Lung (tissue), 12 donors: ENCODE measurements around the gene FYCO1. TPM values are rescaled to one million over a fixed set of nuclear protein-coding genes. Genes with fewer than 3 reads are reported as not detected.

Experiments used
- ATAC-seq: fragments of 200-7000 bp; cut with Tn5 transposase; one replicate; pipeline ENCODE4 v1.9.1; 2020; ENCODE audit warnings: moderate number of reproducible peaks; ENCODE audit not compliant: insufficient read depth, low FRiP score
- DNase-seq, 3 donors: peaks; one replicate each; pipeline ENCODE4 v3.0.0-alpha.2; 2013 to 2017
- H3K27ac ChIP-seq, 2 donors: one replicate each; pipeline ENCODE4 v1.5.1; 2013; ENCODE audit warnings: mild to moderate bottlenecking in 2 of 2, moderate library complexity in 2 of 2, control low read depth in 1 of 2, inconsistent platforms in 1 of 2, low read depth in 1 of 2, low read length in 1 of 2
- H3K27me3 ChIP-seq, 3 donors: one replicate each; pipeline ENCODE4 v1.5.1; 2013; ENCODE audit warnings: low read length in 2 of 3; ENCODE audit not compliant: control insufficient read depth in 3 of 3, insufficient read depth in 3 of 3
- H3K36me3 ChIP-seq, 4 donors: one replicate each; pipeline ENCODE4 v1.5.1; 2013; ENCODE audit warnings: low read length in 4 of 4, mild to moderate bottlenecking in 1 of 4, moderate library complexity in 1 of 4; ENCODE audit not compliant: control insufficient read depth in 4 of 4, insufficient read depth in 4 of 4
- H3K4me1 ChIP-seq, 5 donors: one replicate each; pipeline ENCODE4 v1.5.1; 2013; ENCODE audit warnings: low read length in 5 of 5, mild to moderate bottlenecking in 2 of 5, moderate library complexity in 1 of 5; ENCODE audit not compliant: control insufficient read depth in 5 of 5, insufficient read depth in 5 of 5
- H3K4me3 ChIP-seq: one replicate; pipeline ENCODE4 v1.5.1; 2013; ENCODE audit warnings: mild to moderate bottlenecking, control low read depth, moderate library complexity
- H3K9ac ChIP-seq, 2 donors: one replicate each; pipeline ENCODE4 v1.5.1; 2013; ENCODE audit warnings: low read length in 2 of 2, control low read depth in 1 of 2; ENCODE audit not compliant: insufficient read depth in 1 of 2
- H3K9me3 ChIP-seq, 4 donors: one replicate each; pipeline ENCODE4 v1.5.1; 2013; ENCODE audit warnings: low read length in 3 of 4, mild to moderate bottlenecking in 1 of 4, moderate library complexity in 1 of 4; ENCODE audit not compliant: control insufficient read depth in 4 of 4, insufficient read depth in 3 of 4
- CTCF ChIP-seq: IDR thresholded peaks from 2 replicates; pipeline ENCODE4 v1.5.1; 2012; ENCODE audit warnings: mild to moderate bottlenecking; ENCODE audit errors: control extremely low read depth, extremely low read depth
- WGBS, 2 donors: extraction: QIAGEN DNeasy Blood & Tissue Kit; methylation state at CpG; one replicate each; pipeline ENCODE4 v1.1.7; 2013; 5-methylcytosine and 5-hydroxymethylcytosine counted together
- polyA plus RNA-seq, 2 donors: library from polyadenylated mRNA; stranded (reverse); fragments of 200-250 nt; gene quantifications; one replicate each; pipeline ENCODE4 v1.2.1, GENCODE V29; 2013
- total RNA-seq, 2 donors: library from RNA; depleted of rRNA in 1 of 2; stranded (reverse); fragments of >200 nt in 1 of 2; gene quantifications; one replicate each; pipeline ENCODE4 v1.2.1, GENCODE V29; 2014 to 2021
- donor health status: control.
- donor health status: control.
- donor health status: Bipolar disorder and iron deficiency.
- donor health status: healthy.
- donor health status: DM: yes; HTN: yes; CAD: no.

Gene FYCO1
- total and polyA plus RNA-seq, 4 donors, result 11.3 to 38.7 (median 23.2) TPM

GRCh38 chr3:45929042-45929679, 66.5 kb downstream of the FYCO1 start:
- Histone ChIP-seq H3K4me3 (no peak overlapping the region), H3K27ac (no peak overlapping the region), H3K9ac (no peak overlapping the region), H3K9me3 (no peaks in the 10 kb centered on the region), H3K36me3 (peaks cover 8 to 38% (median 18%) of the 10 kb centered on the region in 4 donors), H3K4me1 (peaks cover 0 to 12% (median 0%) of the 10 kb centered on the region in 5 donors), H3K27me3 (no peaks in the 10 kb centered on the region)
- TF ChIP-seq CTCF, result peak; percentile 42
- DNase-seq (peak; percentile 23 to 32 (median 29)), ATAC-seq (no peak)
- 75 to 80% methylated on average over 9 of the region's 9 CpGs for WGBS, 2 donors

- no peaks in the 10 kb centered on the region for H3K9me3 ChIP-seq
- H3K27me3 ChIP-seq, result no peaks in the 10 kb centered on the region
- H3K4me1 ChIP-seq, result peaks cover 0 to 4% (median 0%) of the 10 kb centered on the region in 5 donors
- H3K9ac ChIP-seq, result no peak overlapping the region
- H3K27ac ChIP-seq, result no peak overlapping the region
- 99 to 100% methylated on average over 2 of the region's 2 CpGs for WGBS, 2 donors
- DNase-seq, result no peak
- peaks cover 8 to 49% (median 21%) of the 10 kb centered on the region in 4 donors for H3K36me3 ChIP-seq
- ATAC-seq, result no peak
- no peak overlapping the region for H3K4me3 ChIP-seq
- no peak for TF ChIP-seq CTCF
Observed at GRCh38 chr3:45927881-45928280, 67.7 kb downstream of the FYCO1 start.

- H3K36me3 ChIP-seq, result peaks cover 11 to 54% (median 17%) of the 10 kb centered on the region in 4 donors
- H3K27ac ChIP-seq, result no peak overlapping the region
- H3K4me3 ChIP-seq, result no peak overlapping the region
- H3K9ac ChIP-seq, result no peak overlapping the region
- no peak for TF ChIP-seq CTCF
- no peaks in the 10 kb centered on the region for H3K4me1 ChIP-seq
- 71 to 79% methylated on average over 3 of the region's 3 CpGs for WGBS, 2 donors
- no peak for DNase-seq
- no peak for ATAC-seq
- H3K9me3 ChIP-seq, result no peaks in the 10 kb centered on the region
- H3K27me3 ChIP-seq, result no peaks in the 10 kb centered on the region
Observed at GRCh38 chr3:45923755-45924154, 71.9 kb downstream of the FYCO1 start.
